ENCODE data around the gene BRD3OS.

GRCh38 chr9:133981958-133982681, 43.2 kb upstream of the BRD3OS start:
- TF ChIP-seq CTCF (conservative IDR thresholded peaks at IDR 0.05; ENCODE audit: low read depth, low read length) = no peak
- no peak for TF ChIP-seq EZH2 (IDR thresholded peaks at IDR 0.05; ENCODE audit: borderline replicate concordance, low read depth, low read length, poor library complexity, severe bottlenecking)
